SK-N-SH treated with all-trans-retinoic acid at 6 μM for 48 hours (cell line): ENCODE data around the gene NUMB.
A peak's percentile ranks its signal among the peaks of the same experiment; 100 is the strongest.

Experiments used
- ATAC-seq: fragments of 200-7000 bp; cut with Tn5 transposase; 3 replicates; pipeline ENCODE4 v1.9.1; 2020; ENCODE audit warnings: mild to moderate bottlenecking, moderate library complexity
- ARNTL ChIP-seq: fragments of 450-650 bp; formaldehyde crosslinking; IDR thresholded peaks from 2 replicates; pipeline ENCODE4 v1.5.0; 2020; ENCODE audit warnings: low read depth, mild to moderate bottlenecking, moderate library complexity, borderline replicate concordance
- BACH2 ChIP-seq: fragments of 250-450 bp; sonication (Bioruptor Pico); IDR thresholded peaks from 2 replicates; pipeline ENCODE4 v1.9.0; 2021; ENCODE audit warnings: mild to moderate bottlenecking, borderline replicate concordance
- CSDC2 ChIP-seq: fragments of 250-450 bp; sonication (Bioruptor Pico); IDR thresholded peaks from 2 replicates; pipeline ENCODE4 v1.5.0; 2020; ENCODE audit warnings: mild to moderate bottlenecking, moderate library complexity
- ESRRG ChIP-seq: fragments of 250-450 bp; sonication (Bioruptor Pico); IDR thresholded peaks from 2 replicates; pipeline ENCODE4 v1.6.1; 2021; ENCODE audit warnings: mild to moderate bottlenecking
- GLIS3 ChIP-seq: fragments of 250-450 bp; sonication (Bioruptor Pico); IDR thresholded peaks from 2 replicates; pipeline ENCODE4 v1.5.0; 2020; ENCODE audit warnings: mild to moderate bottlenecking, moderate library complexity
- ISL1 ChIP-seq: fragments of 250-450 bp; sonication (Bioruptor Pico); IDR thresholded peaks from 2 replicates; pipeline ENCODE4 v2.1.2; 2022; ENCODE audit warnings: mild to moderate bottlenecking, moderate library complexity
- OSR1 ChIP-seq: fragments of 250-450 bp; sonication (Bioruptor Pico); IDR thresholded peaks from 2 replicates; pipeline ENCODE4 v1.8.0; 2022; ENCODE audit warnings: moderate library complexity, mild to moderate bottlenecking, inconsistent platforms
- RARB ChIP-seq: fragments of 250-450 bp; sonication (Bioruptor Pico); IDR thresholded peaks from 2 replicates; pipeline ENCODE4 v1.8.0; 2021; ENCODE audit warnings: mild to moderate bottlenecking, moderate library complexity
- SNAI2 ChIP-seq: fragments of 250-450 bp; sonication (Bioruptor Pico); IDR thresholded peaks from 2 replicates; pipeline ENCODE4 v1.5.0; 2020; ENCODE audit warnings: mild to moderate bottlenecking, moderate library complexity
- TCF4 ChIP-seq: fragments of 250-450 bp; sonication (Bioruptor Pico); IDR thresholded peaks from 2 replicates; pipeline ENCODE4 v1.8.0; 2021; ENCODE audit warnings: mild to moderate bottlenecking, moderate library complexity, borderline replicate concordance
- TOX ChIP-seq: fragments of 250-450 bp; sonication (Bioruptor Pico); IDR thresholded peaks from 2 replicates; pipeline ENCODE4 v1.8.0; 2021; ENCODE audit warnings: mild to moderate bottlenecking, moderate library complexity, borderline replicate concordance
- ZC3H10 ChIP-seq: fragments of 250-450 bp; sonication (Bioruptor Pico); IDR thresholded peaks from 2 replicates; pipeline ENCODE4 v1.5.1; 2021; ENCODE audit warnings: mild to moderate bottlenecking, moderate library complexity
- ZFP3 ChIP-seq: fragments of 250-450 bp; sonication (Bioruptor Pico); IDR thresholded peaks from 2 replicates; pipeline ENCODE4 v1.5.0; 2020; ENCODE audit warnings: mild to moderate bottlenecking, moderate library complexity
- ZFP30 ChIP-seq: fragments of 450-650 bp; formaldehyde crosslinking; IDR thresholded peaks from 2 replicates; pipeline ENCODE4 v1.5.0; 2022; ENCODE audit warnings: mild to moderate bottlenecking, moderate library complexity
- ZNF565 ChIP-seq: fragments of 450-650 bp; formaldehyde crosslinking; conservative IDR thresholded peaks from 2 replicates; pipeline ENCODE4 v1.5.0; 2020; ENCODE audit warnings: low read depth, mild to moderate bottlenecking, moderate library complexity
- ZNF70 ChIP-seq: fragments of 450-650 bp; formaldehyde crosslinking; IDR thresholded peaks from 2 replicates; pipeline ENCODE4 v1.5.0; 2020; ENCODE audit warnings: mild to moderate bottlenecking, moderate library complexity
- ZNF8 ChIP-seq: fragments of 450-650 bp; formaldehyde crosslinking; IDR thresholded peaks from 2 replicates; pipeline ENCODE4 v1.5.0; 2020; ENCODE audit warnings: mild to moderate bottlenecking, moderate library complexity
- TF ChIP-seq, protein P1 (sequence below): fragments of 250-450 bp; sonication (Bioruptor Pico); IDR thresholded peaks from 2 replicates; pipeline ENCODE4 v1.5.1; 2020; ENCODE audit warnings: low read depth, mild to moderate bottlenecking, moderate library complexity
- TF ChIP-seq, protein P2 (sequence below): fragments of 250-450 bp; sonication (Bioruptor Pico); IDR thresholded peaks from 2 replicates; pipeline ENCODE4 v1.8.0; 2020; ENCODE audit warnings: mild to moderate bottlenecking, moderate library complexity, borderline replicate concordance
- TF ChIP-seq, protein P3 (sequence below): fragments of 250-450 bp; sonication (Bioruptor Pico); IDR thresholded peaks from 2 replicates; pipeline ENCODE4 v1.5.0; 2020; ENCODE audit warnings: mild to moderate bottlenecking, moderate library complexity
- TF ChIP-seq, protein P4 (sequence below): fragments of 250-450 bp; sonication (Bioruptor Pico); IDR thresholded peaks from 2 replicates; pipeline ENCODE4 v1.8.0; 2021; ENCODE audit warnings: low read depth, mild to moderate bottlenecking, moderate library complexity, borderline replicate concordance
- TF ChIP-seq, protein P5 (sequence below): fragments of 250-450 bp; sonication (Bioruptor Pico); IDR thresholded peaks from 2 replicates; pipeline ENCODE4 v1.5.1; 2021; ENCODE audit warnings: mild to moderate bottlenecking, moderate library complexity

The NUMB gene

DNA sequence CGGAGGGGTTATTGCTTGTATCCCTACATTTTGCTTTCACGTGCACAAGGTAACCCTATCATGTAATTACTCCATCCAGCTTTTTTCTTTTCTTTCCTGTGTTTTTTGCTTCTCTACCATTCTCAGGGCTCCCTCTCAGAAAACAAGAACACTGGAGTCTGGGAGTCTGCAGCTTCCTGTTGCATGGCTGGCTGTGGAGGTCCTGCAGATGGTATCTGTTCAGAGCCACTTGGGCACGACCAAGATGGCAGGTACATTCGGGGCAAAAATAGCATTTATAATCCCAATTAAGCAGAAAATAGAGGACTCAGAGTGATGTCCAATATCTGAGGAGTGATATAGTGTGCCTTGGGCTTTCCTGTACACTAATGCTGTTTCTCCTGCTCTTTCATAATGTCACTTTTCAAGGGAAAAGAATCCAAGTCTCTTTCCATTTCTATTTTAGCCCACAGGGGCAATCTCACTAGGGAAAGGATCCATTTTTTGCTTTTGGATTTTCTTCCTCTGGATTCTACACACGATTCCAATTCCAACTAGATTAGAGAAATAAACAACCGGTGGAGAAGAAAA is 3.2 kb upstream of the NUMB start:
- no peak for ATAC-seq
- TF ChIP-seq, protein P1, sequence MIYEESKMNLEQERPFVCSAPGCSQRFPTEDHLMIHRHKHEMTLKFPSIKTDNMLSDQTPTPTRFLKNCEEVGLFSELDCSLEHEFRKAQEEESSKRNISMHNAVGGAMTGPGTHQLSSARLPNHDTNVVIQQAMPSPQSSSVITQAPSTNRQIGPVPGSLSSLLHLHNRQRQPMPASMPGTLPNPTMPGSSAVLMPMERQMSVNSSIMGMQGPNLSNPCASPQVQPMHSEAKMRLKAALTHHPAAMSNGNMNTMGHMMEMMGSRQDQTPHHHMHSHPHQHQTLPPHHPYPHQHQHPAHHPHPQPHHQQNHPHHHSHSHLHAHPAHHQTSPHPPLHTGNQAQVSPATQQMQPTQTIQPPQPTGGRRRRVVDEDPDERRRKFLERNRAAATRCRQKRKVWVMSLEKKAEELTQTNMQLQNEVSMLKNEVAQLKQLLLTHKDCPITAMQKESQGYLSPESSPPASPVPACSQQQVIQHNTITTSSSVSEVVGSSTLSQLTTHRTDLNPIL (CRISPR knock-in tag): no peak
- TF ChIP-seq SNAI2: no peak
- no peak for TF ChIP-seq ISL1 (CRISPR knock-in tag)
- no peak for TF ChIP-seq ZFP30 (CRISPR knock-in tag)
- no peak for TF ChIP-seq ZNF565
- TF ChIP-seq CSDC2 (CRISPR knock-in tag): no peak
- TF ChIP-seq, protein P2, sequence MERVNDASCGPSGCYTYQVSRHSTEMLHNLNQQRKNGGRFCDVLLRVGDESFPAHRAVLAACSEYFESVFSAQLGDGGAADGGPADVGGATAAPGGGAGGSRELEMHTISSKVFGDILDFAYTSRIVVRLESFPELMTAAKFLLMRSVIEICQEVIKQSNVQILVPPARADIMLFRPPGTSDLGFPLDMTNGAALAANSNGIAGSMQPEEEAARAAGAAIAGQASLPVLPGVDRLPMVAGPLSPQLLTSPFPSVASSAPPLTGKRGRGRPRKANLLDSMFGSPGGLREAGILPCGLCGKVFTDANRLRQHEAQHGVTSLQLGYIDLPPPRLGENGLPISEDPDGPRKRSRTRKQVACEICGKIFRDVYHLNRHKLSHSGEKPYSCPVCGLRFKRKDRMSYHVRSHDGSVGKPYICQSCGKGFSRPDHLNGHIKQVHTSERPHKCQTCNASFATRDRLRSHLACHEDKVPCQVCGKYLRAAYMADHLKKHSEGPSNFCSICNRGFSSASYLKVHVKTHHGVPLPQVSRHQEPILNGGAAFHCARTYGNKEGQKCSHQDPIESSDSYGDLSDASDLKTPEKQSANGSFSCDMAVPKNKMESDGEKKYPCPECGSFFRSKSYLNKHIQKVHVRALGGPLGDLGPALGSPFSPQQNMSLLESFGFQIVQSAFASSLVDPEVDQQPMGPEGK (CRISPR knock-in tag): no peak

DNA sequence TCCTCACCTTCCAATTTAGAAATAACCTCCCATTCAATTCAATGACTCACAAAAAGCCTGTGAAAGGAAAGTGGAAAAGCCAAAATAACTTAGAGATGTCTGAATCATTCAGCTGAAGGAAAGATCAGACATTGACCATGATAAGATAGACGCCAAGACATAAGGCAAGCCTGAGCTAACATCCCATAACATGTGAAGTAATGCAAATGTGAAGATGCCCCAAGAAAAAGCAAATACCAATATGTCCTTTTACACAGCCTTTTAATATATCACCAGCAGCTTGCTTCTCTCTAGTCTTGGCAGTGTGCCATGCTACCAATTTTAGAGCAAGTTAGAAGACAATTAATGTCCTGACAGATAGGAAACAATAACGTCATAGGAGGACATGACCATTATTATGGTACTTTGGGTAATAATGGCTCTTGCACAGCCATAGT is 2.4 kb upstream of the NUMB start:
- TF ChIP-seq RARB (CRISPR knock-in tag) (no peak), SNAI2 (peak; percentile 80; the same call in 1 of the 2 replicates), GLIS3 (CRISPR knock-in tag) (no peak), ZNF70 (CRISPR knock-in tag) (peak; percentile 71), ZFP3 (CRISPR knock-in tag) (0 out of 2 replicates have a peak, but pooled peaks have one; percentile 23), ISL1 (CRISPR knock-in tag) (peak; percentile 91), ZC3H10 (CRISPR knock-in tag) (no peak), ARNTL (CRISPR knock-in tag) (no peak)
- TF ChIP-seq, protein P3, sequence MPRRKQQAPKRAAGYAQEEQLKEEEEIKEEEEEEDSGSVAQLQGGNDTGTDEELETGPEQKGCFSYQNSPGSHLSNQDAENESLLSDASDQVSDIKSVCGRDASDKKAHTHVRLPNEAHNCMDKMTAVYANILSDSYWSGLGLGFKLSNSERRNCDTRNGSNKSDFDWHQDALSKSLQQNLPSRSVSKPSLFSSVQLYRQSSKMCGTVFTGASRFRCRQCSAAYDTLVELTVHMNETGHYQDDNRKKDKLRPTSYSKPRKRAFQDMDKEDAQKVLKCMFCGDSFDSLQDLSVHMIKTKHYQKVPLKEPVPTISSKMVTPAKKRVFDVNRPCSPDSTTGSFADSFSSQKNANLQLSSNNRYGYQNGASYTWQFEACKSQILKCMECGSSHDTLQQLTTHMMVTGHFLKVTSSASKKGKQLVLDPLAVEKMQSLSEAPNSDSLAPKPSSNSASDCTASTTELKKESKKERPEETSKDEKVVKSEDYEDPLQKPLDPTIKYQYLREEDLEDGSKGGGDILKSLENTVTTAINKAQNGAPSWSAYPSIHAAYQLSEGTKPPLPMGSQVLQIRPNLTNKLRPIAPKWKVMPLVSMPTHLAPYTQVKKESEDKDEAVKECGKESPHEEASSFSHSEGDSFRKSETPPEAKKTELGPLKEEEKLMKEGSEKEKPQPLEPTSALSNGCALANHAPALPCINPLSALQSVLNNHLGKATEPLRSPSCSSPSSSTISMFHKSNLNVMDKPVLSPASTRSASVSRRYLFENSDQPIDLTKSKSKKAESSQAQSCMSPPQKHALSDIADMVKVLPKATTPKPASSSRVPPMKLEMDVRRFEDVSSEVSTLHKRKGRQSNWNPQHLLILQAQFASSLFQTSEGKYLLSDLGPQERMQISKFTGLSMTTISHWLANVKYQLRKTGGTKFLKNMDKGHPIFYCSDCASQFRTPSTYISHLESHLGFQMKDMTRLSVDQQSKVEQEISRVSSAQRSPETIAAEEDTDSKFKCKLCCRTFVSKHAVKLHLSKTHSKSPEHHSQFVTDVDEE (CRISPR knock-in tag): peak; percentile 74; the same call in 1 of the 2 replicates
- TF ChIP-seq, protein P4, sequence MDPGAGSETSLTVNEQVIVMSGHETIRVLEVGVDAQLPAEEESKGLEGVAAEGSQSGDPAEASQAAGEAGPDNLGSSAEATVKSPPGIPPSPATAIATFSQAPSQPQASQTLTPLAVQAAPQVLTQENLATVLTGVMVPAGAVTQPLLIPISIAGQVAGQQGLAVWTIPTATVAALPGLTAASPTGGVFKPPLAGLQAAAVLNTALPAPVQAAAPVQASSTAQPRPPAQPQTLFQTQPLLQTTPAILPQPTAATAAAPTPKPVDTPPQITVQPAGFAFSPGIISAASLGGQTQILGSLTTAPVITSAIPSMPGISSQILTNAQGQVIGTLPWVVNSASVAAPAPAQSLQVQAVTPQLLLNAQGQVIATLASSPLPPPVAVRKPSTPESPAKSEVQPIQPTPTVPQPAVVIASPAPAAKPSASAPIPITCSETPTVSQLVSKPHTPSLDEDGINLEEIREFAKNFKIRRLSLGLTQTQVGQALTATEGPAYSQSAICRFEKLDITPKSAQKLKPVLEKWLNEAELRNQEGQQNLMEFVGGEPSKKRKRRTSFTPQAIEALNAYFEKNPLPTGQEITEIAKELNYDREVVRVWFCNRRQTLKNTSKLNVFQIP (CRISPR knock-in tag): no peak
- TF ChIP-seq, protein P2 (CRISPR knock-in tag): no peak
- no peak for ATAC-seq

DNA sequence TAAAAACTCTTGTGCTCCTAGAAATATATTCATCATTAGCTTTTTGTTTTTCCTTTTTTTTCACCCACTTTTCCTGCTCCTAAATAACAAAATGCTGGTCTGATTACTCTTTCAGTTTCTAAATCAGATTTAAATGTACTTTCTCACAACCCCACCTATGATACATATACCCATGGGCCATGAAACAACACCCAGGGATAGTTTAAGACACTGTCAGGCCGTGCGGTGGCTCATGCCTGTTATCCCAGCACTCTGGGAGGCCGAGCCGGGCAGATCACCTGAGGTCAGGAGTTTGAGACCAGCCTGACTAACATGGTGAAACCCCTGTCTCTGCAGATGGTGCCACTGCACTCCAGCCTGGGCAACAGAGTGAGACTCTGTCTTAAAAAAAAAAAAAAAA is 1.6 kb upstream of the NUMB start:
- ATAC-seq: no peak
- TF ChIP-seq OSR1 (CRISPR knock-in tag): no peak
- TF ChIP-seq, protein P2 (CRISPR knock-in tag): no peak
- TF ChIP-seq ZNF565: no peak
- TF ChIP-seq, protein P4 (CRISPR knock-in tag): no peak
- TF ChIP-seq ZFP30 (CRISPR knock-in tag): no peak
- no peak for TF ChIP-seq TOX (CRISPR knock-in tag)
- no peak for TF ChIP-seq ZNF70 (CRISPR knock-in tag)
- no peak for TF ChIP-seq TCF4 (CRISPR knock-in tag)
- no peak for TF ChIP-seq ZNF8
- TF ChIP-seq CSDC2 (CRISPR knock-in tag): no peak
- TF ChIP-seq ESRRG (CRISPR knock-in tag): no peak
- TF ChIP-seq ZC3H10 (CRISPR knock-in tag): no peak
- no peak for TF ChIP-seq BACH2 (CRISPR knock-in tag)
- TF ChIP-seq ARNTL (CRISPR knock-in tag): no peak
- TF ChIP-seq, protein P5, sequence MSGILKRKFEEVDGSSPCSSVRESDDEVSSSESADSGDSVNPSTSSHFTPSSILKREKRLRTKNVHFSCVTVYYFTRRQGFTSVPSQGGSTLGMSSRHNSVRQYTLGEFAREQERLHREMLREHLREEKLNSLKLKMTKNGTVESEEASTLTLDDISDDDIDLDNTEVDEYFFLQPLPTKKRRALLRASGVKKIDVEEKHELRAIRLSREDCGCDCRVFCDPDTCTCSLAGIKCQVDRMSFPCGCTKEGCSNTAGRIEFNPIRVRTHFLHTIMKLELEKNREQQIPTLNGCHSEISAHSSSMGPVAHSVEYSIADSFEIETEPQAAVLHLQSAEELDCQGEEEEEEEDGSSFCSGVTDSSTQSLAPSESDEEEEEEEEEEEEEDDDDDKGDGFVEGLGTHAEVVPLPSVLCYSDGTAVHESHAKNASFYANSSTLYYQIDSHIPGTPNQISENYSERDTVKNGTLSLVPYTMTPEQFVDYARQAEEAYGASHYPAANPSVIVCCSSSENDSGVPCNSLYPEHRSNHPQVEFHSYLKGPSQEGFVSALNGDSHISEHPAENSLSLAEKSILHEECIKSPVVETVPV (CRISPR knock-in tag): no peak
